ENCODE results near the gene STUB1. TPM values are rescaled to one million over a fixed set of nuclear protein-coding genes. Genes with fewer than 3 reads are reported as not detected.

Gene STUB1
- total and polyA plus RNA-seq, 3 donors from 2014 or later = 93.3 to 160 (median 126) TPM

GRCh38 chr16:677316-678190 is 2.7 kb upstream of the STUB1 start:
- no peak for TF ChIP-seq POLR2A (IDR thresholded peaks at IDR 0.05)
- Histone ChIP-seq H3K4me3 (no peak overlapping the region), H3K27ac (no peak overlapping the region), H3K4me1 (peaks cover 38% of the 10 kb centered on the region), H3K36me3 (ENCODE audit: low read depth, missing control alignments) (no peaks in the 10 kb centered on the region), H3K9me3 (no peaks in the 10 kb centered on the region), H3K27me3 (no peaks in the 10 kb centered on the region)
- whole genome bisulfite sequencing, 2 donors = 80 to 87% methylated on average over 18 to 57 of the region's 57 CpGs
- intact Hi-C loops (cut with DNase I; ENCODE audit: low total_unique reads) = no loop called here
- DNase-seq = no peak

DNA sequence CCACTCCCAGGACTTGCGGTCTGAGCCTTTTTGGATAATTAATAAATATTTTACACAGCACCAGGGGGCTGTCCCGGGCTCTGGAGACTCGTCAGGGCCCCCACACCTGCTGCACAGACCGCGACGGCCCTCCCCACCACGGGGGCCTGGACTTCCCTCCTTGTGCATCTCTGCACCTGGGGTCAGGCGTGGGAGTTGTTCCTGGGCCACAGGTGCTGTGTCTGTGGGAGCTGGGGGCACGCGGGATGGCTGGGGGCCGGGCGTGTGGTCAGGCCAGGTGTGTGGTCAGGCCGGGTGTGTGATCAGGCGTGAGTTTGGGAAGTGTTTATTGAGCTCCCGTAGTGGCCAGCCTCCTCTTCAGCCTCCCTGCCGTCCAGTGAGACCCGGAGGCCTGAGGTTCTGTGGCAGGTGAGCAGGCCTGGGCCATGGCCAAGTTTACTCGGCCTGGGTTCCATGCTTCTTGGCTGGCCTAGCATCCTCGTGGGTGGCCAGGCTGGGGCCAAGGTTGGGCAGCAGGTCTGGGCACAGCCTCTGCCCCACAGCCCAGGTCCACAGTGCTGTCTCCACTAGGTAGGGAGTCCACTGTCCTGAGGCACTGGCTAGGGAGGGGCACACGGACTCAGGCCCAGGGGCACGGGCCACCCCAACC is 1.9 kb upstream of the STUB1 start:
- TF ChIP-seq, protein P1, sequence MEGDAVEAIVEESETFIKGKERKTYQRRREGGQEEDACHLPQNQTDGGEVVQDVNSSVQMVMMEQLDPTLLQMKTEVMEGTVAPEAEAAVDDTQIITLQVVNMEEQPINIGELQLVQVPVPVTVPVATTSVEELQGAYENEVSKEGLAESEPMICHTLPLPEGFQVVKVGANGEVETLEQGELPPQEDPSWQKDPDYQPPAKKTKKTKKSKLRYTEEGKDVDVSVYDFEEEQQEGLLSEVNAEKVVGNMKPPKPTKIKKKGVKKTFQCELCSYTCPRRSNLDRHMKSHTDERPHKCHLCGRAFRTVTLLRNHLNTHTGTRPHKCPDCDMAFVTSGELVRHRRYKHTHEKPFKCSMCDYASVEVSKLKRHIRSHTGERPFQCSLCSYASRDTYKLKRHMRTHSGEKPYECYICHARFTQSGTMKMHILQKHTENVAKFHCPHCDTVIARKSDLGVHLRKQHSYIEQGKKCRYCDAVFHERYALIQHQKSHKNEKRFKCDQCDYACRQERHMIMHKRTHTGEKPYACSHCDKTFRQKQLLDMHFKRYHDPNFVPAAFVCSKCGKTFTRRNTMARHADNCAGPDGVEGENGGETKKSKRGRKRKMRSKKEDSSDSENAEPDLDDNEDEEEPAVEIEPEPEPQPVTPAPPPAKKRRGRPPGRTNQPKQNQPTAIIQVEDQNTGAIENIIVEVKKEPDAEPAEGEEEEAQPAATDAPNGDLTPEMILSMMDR (IDR thresholded peaks at IDR 0.05) = no peak
- peak overlapping the region in 1 of 2 donors; percentile 86 for H3K27ac ChIP-seq
- WGBS, 2 donors = 81 to 82% methylated on average over 14 to 21 of the region's 21 CpGs
- no peak overlapping the region for H3K4me3 ChIP-seq
- H3K4me1 ChIP-seq = peaks cover 41% of the 10 kb centered on the region
- no peaks in the 10 kb centered on the region for H3K36me3 ChIP-seq (ENCODE audit: low read depth, missing control alignments)
- no peaks in the 10 kb centered on the region for H3K9me3 ChIP-seq
- intact Hi-C loops (cut with DNase I; ENCODE audit: low total_unique reads) = no loop called here
- no peak for DNase-seq
- no peaks in the 10 kb centered on the region for H3K27me3 ChIP-seq

DNA sequence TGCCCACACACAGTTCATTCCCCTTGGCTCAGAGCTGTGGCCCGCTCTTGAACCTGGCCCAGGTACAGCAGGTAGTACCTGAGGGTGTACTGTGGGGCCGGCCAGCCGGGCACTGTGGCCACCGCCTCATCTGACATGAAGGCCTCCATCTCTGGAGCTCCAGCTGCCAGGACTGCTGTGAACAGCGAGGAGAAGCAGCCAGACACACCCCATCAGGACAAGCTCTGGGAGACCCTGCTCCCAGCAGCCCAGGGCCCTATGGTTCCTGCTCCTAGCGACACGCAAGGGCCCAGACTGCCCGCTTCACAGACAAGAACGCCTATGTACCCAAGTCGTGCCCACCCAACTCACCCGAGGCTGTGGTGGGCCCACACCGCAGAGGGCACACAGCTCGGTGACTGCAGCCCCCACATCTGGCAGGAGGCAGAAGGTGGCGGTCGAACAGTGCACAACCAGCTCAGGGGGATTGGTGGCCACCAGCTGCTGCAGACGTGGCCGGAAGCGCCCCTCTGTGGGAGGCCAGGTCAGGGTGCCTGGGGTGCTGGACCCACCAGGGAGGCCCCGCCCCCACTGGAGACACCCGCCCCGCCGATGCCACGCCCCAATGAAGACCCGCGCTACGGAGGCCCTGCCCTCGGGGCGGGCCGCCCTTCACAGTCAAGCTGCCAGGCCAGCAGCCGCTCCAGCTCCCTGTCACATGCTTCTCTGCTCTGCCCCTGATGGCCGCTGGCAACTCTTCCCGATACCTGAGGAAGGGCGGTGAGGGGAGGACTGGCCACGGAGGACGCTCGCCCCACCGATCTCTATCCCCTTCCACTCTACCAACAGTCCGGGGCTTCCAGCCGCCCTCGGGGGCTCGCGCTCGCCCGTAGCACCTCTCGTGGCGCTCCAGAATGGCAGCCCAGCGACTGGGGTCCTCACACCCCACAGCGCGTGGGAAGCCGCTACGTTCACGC is 1.1 kb upstream of the STUB1 start:
- Histone ChIP-seq H3K36me3 (ENCODE audit: low read depth, missing control alignments) (no peaks in the 10 kb centered on the region), H3K9me3 (no peaks in the 10 kb centered on the region), H3K4me1 (peaks cover 45% of the 10 kb centered on the region), H3K27me3 (no peaks in the 10 kb centered on the region), H3K27ac (peak overlapping the region; percentile 86 to 96), H3K4me3 (peak overlapping the region; percentile 69 to 85)
- DNase-seq = peak; percentile 84
- TF ChIP-seq POLR2A (IDR thresholded peaks at IDR 0.05) = no peak
- TF ChIP-seq, protein P1 (IDR thresholded peaks at IDR 0.05) = no peak
- intact Hi-C loops (cut with DNase I; ENCODE audit: low total_unique reads) = no loop called here
- WGBS, 2 donors = 25 to 38% methylated on average over 8 to 51 of the region's 52 CpGs

- Histone ChIP-seq H3K27me3 (no peaks in the 10 kb centered on the region), H3K27ac (peak overlapping the region in 1 of 2 donors; percentile 96), H3K4me1 (peaks cover 44% of the 10 kb centered on the region), H3K4me3 (peak overlapping the region; percentile 69 to 85), H3K36me3 (ENCODE audit: low read depth, missing control alignments) (no peaks in the 10 kb centered on the region), H3K9me3 (no peaks in the 10 kb centered on the region)
- 0% methylated on average over 34 of the region's 38 CpGs; no CpG with 5 or more reads in 1 of the 2 donors for WGBS, 2 donors
- TF ChIP-seq, protein P1 (IDR thresholded peaks at IDR 0.05) = no peak
- no peak for TF ChIP-seq POLR2A (IDR thresholded peaks at IDR 0.05)
- intact Hi-C loops (cut with DNase I; ENCODE audit: low total_unique reads) = no loop called here
- DNase-seq = no peak
Observed at GRCh38 chr16:680625-680945, 375 bp downstream of the STUB1 start.
